Activated CD4-positive, CD25-positive, alpha-beta regulatory T cell treated with anti-CD3 and anti-CD28 coated beads, Interleukin-2, amount 50 U/mL, for 16 hours (primary cell): ENCODE measurements around the gene C1GALT1C1.
"Not testable (repeated sequence)": the region's sequence is repeated elsewhere in the genome, so short reads cannot be mapped to it uniquely, and the experiment has no call there.

Experiments used
- DNase-seq: peaks from one replicate; pipeline ENCODE4 v3.0.0-alpha.2; 2020; ENCODE audit warnings: low read depth, low spot score

C1GALT1C1 gene

GRCh38 chrX:120629667-120630537 lies at the start of gene C1GALT1C1:
TSS of gene C1GALT1C1 (minus strand) at chrX:120630054. CDS start at chrX:120627166, 2,888 bp downstream.
- DNase-seq = peak; percentile 80

DNA sequence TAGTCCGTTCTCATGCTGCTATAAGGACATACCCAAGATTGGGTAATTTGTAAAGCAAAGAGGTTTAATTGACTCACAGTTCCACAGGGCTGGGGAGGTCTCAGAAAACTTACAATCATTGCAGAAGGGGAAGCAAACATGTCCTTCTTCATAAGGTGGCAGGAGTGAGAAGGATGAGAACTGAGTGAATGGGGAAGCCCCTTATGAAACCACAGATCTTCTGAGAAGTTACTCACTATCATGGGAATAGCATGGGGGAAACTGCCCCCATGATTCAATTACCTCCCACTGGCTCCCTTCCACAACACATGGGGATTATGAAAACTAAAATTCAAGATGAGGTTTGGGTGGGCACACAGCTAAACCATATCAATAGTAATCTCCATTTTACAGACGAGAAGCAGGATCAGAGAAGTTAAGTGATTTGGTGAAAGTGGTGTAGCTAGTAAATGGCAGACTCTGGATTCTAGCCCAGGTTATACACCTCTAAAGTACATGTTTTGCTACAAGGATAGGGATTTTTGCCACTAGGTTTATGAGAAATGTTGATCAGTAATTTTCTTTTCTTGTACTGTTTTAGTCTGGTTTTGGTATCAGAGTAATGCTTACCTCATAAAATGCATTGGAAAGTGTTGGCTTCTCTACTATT lies 47.3 kb upstream of the C1GALT1C1 start:
- DNase-seq = no peak

DNA sequence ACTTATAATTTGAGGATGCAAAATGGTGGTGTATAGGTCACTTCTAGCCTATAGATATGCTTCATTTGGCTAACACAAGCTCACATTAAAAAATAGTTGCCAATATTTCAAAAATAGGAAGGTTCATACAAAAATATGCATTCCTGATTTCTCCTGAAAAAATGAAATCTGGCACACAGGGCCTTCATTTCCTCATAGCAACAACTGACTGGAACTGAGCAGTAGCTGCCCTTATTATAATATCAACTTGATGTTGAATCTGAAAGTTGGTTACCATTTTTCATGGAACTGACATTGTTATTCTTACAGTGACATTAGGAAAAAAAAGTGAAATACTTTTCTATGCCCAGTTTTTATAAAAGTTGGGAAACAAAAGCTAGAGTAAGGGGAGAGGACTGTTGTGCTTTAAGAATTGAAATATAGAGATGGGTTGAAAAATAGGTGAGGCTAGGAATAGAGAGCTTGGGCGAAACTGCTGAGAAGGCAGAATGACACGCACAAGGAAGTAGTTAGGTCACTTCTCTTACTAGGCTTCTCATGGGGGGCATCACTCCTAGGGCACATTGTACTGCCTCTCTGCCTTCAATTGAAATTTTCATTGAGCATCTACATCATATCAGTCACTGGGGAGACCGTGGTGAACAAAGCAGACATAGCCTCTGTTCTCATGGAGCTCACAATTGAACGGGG lies 43.1 kb upstream of the C1GALT1C1 start:
- no peak for DNase-seq

- no peak for DNase-seq
Measured at GRCh38 chrX:120672389-120672788, 42.5 kb upstream of the C1GALT1C1 start.

DNA sequence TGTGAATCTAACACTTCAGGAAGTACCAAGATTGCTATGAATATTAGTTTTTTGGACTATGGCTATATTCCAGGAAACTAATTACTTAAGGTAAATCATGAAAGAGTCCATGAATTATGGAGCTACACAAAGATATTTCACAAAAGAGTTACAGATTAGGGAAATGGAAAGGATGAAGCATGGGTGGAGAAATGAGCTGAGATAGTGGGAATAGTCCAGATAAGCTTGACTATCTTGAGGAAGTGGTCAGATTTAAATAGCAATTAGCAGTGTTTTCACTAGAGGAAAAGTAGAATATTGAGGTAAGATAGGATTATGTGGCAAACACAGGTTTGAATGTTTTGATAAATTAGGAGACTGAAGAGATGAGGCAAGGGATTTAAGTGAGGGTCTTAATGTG lies 42.1 kb upstream of the C1GALT1C1 start:
- DNase-seq = no peak

- DNase-seq = no peak
Measured at GRCh38 chrX:120668357-120668756, 38.5 kb upstream of the C1GALT1C1 start.

GRCh38 chrX:120664535-120664934 lies 34.7 kb upstream of the C1GALT1C1 start:
- DNase-seq = not testable (repeated sequence)

- no peak for DNase-seq
Measured at GRCh38 chrX:120664081-120664480, 34.2 kb upstream of the C1GALT1C1 start.

- DNase-seq = no peak
Measured at GRCh38 chrX:120662662-120663061, 32.8 kb upstream of the C1GALT1C1 start.

GRCh38 chrX:120660637-120661036 lies 30.8 kb upstream of the C1GALT1C1 start:
- no peak for DNase-seq

- DNase-seq = no peak
Measured at GRCh38 chrX:120653000-120653399, 23.1 kb upstream of the C1GALT1C1 start.

DNA sequence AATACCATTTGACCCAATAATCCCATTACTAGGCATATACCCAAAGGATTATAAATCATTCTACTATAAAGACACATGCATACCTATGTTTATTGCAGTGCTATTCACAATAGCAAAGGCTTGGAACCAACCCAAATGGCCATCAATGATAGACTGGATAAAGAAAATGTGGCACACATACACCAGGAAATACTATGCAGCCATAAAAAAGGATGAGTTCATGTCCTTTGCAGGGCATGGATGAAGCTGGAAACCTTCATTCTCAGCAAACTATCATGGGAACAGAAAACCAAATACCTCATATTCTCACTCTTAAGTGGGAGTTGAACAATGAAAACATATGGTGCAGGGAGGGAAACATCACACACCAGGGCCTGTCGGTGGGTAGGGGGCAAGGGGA lies 22.4 kb upstream of the C1GALT1C1 start:
- DNase-seq = not testable (repeated sequence)

- DNase-seq = no peak
Measured at GRCh38 chrX:120647127-120647526, 17.3 kb upstream of the C1GALT1C1 start.

DNA sequence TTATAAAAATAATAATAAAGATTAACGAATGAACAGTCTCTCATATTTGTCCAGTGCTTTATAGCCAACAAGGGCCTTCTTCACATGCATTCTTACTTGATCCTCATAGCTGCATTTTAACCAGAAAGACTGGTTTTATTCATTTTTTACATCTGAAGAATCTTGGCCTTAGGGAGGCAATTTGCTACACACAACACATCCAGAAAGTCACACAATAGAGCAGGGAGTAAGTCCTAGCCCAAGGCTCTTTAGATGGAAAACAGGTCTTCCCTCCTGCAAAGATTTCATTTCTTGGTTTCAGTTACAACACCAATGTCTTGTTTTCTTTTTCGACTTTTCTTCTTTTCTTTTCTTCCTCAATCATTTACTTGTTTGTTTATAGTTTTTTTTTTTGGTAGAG lies 13.0 kb upstream of the C1GALT1C1 start:
- DNase-seq = no peak

- DNase-seq = no peak
Measured at GRCh38 chrX:120638619-120639018, 8.8 kb upstream of the C1GALT1C1 start.

DNA sequence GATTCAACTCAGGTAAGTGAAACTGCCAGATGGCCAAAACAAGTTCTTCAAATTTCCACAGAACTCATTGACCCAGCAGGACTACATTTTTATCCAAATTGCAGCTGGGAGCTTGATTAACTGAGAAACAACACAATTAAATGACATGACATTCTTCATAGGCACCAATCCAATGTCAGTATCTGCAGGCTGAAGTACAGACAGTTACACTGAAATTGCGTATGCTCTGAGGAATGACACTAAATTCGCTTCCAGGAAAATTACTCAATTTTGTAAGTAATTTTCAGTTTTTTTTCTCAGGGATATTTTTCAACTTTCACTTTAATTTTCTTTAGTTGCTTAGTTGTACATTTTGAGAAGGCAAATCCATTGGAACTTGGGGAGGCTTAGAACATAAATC lies 4.5 kb downstream of the C1GALT1C1 start:
- DNase-seq = no peak

DNA sequence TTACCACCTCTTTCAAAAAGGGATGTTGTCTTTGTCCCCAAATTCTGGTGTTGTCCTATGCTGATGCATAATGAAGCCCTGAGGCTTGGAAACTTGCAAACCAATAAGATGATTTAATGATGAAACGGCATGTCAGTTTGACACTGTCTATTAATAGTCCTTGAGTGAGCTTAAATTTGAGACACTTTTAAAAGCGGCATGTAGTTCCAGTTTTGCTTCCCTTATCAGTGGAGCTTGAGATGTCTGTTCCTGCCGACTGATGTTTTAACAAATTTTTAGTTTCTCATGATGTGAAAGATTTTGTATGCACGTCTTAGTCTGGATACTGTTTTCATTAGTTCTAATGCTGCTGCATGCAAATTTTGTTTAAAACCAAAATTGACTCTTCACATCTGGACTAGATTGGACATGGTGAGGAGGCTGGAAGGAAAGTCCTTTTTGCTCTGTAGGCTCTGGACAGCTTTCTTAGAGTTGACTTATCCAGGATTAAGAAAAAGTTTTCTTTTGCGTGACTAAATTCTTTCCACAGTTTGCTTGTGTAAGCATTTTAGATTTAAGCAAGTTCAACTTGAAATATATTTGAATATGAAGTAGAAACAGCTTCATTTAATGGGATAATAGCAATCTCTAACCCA lies 11.7 kb downstream of the C1GALT1C1 start:
- no peak for DNase-seq

- DNase-seq = no peak
Measured at GRCh38 chrX:120614816-120615215, 15.0 kb downstream of the C1GALT1C1 start.

GRCh38 chrX:120612086-120612485 lies 17.8 kb downstream of the C1GALT1C1 start:
- no peak for DNase-seq

- peak; percentile 0 for DNase-seq
Measured at GRCh38 chrX:120604361-120604782, 25.5 kb downstream of the C1GALT1C1 start.

DNA sequence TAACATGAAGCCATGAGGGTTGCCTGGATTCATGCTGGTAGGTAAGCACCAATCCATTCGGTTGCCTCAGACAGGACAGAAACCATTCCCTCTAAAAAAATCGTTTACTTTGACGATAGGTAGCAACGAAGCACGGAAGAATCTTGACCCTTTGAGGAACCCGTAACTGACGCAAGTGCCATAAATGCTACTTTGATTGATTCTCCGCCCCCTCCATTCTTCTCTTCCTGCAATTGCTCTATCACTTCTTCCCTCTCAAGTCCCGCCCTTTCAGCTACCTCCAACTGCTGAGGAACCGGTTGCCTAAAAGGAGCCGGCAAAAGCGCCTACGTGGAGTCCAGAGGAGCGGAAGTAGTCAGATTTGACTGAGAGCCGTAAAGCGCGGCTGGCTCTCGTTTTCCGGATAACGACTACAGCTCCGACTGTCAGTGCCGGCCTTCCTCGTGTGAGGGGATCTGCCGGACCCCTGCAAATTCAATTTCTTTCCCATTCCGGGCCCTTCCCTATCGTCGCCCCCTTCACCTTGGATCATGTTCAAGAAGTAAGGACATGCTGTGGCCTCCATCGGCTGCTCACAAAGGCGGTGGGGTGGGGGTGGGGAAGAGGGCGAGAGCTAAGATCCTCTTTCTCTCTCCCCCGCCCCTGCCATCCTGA lies 26.0 kb downstream of the C1GALT1C1 start, which contains the start of gene MCTS1:
Gene MCTS1, plus strand, starts transcription at position 395 of the 654 bp plus-strand sequence. Its CDS starts 136 bp downstream, at position 531.
- DNase-seq = peak; percentile 58
